T1000 (cell line): ENCODE data around the gene ELP5.

ENCODE experiments used
- DNase-seq: peaks from one replicate; lab custom pipeline; 2025; ENCODE audit warnings: mixed read lengths; lab: John Stamatoyannopoulos, UW

ELP5 gene

GRCh38 chr17:7256766-7257456, 4.9 kb downstream of the ELP5 start:
- no peak for DNase-seq

DNA sequence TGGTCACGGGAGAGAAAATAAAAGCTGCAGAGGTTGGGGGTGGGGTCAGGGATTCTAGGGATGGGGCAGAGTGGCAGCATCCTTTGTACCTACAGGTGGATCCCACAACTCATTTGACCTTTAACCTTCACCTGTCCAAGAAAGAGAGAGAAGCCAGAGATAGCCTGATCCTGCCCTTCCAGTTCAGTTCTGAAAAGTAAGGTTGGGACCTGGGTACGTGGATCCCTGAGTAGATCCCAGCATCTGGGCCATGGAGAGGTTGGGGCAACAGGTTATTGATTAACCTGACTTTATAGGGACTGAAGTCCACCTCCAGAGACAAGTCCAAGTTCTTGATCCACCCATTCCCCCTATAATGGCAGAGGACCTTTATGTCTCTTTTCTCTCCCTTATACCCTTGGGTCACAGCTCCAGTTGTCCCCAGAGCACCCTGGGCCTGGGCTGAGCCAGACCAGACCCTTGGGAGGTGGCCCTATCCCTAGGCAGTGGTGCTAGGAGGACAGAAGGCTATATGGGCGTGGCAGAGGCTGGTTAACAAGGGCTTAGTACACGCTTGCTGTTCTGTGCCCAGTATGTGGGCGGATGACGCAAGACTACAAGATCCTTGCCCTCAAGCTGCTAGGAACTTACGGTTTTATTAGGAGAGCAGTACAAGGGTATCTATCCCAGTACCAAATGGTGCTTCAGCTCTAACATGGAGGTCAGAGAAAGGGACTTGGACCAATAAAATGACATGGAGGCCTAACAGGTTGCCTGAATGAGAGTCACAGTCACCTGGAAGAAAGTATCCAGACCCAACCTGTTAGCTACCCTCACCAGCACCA, 6.9 kb downstream of the ELP5 start:
- DNase-seq, result no peak

- DNase-seq, result no peak
These were observed 7.5 kb downstream of the ELP5 start for GRCh38 chr17:7259555-7259889.

DNA sequence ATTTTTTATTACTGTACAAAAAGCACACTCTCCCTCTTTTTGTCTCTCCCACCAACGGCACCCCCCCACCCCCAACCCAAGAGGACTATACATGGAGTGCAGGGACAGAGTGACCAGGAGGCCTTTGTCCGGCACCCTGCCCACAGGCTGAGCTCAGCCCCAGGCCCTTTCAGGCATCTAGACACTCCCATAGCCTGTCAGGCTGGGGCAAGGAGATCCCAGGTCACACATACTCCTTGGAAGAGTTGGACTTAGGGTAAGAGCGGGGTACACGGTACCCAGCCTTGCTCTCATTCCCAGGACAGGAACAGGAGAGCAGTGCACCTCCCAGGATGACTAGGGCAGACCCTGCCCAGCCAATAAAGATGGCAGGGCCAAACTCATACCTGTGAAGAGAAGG, 8.1 kb downstream of the ELP5 start:
- no peak for DNase-seq

DNA sequence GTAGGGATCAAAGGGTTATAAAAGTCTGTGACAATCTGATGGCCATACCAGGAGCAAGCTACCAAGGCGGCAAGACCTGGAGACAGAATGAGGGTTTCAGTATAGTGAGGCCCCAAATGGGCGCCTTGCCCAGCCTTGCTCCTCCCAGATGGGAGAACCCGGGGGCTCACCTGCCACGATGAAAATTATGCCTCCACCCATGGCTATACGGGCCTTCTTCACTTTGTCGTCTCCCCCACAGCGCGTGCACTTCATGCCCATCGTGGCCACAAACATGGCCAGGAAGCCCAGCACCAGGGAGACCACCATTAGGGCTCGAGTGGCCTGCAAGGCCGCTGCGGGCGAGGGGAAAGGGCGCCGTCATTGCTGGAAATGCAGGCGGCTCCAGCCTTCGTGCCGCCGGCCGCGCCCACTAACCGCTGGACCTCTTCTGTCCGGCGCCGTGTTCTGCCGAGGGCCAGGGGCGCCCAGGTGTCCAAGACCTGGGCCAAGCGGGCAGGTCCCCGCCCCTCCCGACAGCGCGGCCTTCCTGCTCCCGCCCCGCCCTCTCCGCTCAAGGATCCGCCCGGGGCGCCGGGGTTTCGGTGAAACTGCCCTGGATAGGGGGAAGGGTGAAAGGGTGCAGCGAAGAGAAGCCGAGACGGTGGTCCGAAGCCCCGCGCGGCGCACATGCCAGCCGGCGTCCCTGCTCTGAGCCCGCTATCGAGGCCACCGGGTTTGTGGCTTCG, 8.8 kb downstream of the ELP5 start:
- no peak for DNase-seq

DNA sequence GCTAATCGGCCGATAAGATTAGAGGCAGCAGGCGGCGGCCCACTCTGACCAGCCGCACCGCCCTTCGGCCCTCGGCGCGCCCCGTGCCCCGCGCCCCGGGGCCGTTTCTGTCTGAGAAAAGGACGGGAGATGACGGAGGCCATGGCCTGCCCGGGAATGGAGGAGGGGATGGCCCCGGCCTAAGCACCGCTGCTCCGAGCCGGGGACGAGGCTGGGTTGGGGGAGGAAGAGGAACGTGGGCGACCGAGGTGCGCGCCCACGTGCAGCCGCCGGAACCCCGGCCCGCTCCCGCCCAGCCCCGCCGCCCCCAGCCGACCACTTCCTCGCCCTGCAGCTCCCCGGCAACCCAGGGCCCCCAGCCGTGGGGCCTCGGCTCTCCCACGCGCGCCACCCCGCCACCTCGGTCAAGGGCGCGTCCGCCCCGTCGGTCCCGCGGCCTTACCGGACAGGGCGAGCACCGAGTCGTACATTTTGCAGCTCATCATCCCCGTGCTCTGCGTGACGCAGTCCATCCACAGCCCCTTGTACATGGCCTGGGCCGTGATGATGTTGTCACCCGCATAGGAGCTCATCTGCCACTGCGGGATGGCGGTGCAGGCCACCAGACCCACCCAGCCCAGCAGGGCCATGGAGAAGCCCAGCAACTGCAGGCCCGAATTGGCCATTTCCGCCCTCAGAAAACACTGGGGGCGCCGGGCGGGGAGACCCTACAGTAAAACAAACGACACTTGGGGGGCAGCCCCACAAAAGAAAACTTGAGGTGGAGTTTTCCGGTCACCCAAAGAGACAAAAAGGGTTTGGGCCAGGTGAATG, 9.6 kb downstream of the ELP5 start:
- DNase-seq, result no peak

- no peak for DNase-seq
These were observed 10.3 kb downstream of the ELP5 start, which contains the start of gene CLDN7 for GRCh38 chr17:7262192-7262934. CLDN7 (minus strand) TSS chr17:7262478; CDS start chr17:7262043, 435 bp downstream.

GRCh38 chr17:7262935-7263800, 11.2 kb downstream of the ELP5 start:
- DNase-seq, result no peak

DNA sequence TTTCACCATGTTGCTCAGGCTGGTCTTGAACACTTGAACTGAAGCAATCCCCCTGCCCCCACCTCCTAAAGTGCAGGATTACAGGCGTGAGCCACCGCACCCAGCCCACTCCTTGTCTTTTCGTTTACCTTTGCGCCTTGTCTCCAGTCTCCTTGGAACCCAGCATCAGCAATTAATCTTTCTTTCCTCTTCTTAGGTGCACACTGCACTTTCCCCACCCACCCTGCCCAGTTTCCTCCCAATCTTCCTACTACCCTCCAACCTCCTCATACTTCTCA, 11.7 kb downstream of the ELP5 start:
- DNase-seq, result no peak

- DNase-seq, result no peak
These were observed 14.8 kb downstream of the ELP5 start for GRCh38 chr17:7266784-7267183.

GRCh38 chr17:7279448-7279847, 27.4 kb downstream of the ELP5 start:
- DNase-seq, result no peak

DNA sequence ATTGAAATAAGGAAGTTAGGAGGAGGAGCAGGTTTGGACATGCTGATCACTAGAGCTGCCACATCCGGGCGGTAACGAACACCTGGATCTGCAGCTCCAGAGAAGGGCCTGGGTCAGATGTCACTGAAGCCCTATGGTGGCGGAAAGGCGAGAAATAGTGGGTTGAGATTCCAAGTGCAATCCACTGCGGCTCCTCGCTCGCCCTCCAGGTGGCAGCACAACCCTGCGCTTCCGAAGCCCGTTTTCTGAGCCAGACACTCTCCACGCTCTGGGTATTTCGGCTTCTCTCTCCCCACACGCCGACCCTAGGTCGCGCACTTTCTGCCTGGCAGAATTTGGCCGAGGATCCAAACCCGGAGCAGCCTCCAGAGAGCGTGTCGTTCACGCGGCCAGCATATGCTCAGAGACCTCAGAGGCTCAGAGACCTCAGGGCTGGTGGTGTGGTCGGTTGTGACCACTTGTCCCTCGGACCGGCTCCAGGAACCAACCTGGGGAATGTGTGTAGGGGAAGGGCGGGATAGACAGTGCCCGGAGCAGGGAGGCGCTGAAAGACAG, 28.6 kb downstream of the ELP5 start:
- DNase-seq, result peak; percentile 74

- peak; percentile 88 for DNase-seq
These were observed 29.3 kb downstream of the ELP5 start, which contains the start of gene SLC2A4 for GRCh38 chr17:7281074-7281952. SLC2A4 (plus strand) TSS chr17:7281718; CDS start chr17:7281935, 217 bp downstream.

- DNase-seq, result no peak
These were observed 30.1 kb downstream of the ELP5 start for GRCh38 chr17:7281953-7282751.

DNA sequence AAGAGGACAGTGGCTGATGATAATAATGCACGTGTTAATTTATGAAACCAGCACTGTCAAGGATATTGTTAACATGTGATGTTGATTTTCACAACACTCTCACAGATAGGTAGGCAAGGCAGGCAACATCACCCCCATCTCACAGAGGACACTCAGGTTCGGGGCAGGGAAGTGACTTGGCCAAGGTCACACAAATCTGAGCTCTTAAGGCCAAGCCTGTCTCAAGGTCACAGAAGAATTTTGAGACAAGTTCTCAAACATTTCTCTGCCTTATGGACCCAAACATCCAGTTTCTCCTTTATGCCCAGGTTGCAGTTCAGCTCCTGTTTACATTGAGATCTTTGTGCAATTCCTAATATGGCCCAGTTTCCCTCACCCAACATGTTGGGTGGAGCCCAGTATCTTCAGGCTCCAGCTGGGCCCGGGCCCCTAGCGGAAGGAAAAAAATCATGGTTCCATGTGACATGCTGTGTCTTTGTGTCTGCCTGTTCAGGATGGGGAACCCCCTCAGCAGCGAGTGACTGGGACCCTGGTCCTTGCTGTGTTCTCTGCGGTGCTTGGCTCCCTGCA, 30.8 kb downstream of the ELP5 start:
- no peak for DNase-seq

DNA sequence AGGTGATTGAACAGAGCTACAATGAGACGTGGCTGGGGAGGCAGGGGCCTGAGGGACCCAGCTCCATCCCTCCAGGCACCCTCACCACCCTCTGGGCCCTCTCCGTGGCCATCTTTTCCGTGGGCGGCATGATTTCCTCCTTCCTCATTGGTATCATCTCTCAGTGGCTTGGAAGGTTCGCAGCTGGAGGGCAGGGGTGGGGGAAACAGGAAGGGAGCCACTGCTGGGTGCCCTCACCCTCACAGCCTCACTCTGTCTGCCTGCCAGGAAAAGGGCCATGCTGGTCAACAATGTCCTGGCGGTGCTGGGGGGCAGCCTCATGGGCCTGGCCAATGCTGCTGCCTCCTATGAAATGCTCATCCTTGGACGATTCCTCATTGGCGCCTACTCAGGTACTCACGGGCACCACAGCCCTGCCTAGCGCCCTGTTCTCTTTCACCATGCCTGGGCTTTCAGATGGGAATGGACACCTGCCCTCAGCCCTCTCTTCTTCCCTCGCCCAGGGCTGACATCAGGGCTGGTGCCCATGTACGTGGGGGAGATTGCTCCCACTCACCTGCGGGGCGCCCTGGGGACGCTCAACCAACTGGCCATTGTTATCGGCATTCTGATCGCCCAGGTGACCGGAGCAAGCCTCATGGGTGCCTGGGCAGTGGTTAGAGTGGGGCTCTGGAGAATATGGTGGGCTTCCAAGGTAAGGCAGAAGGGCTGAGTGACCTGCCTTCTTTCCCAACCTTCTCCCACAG, 31.6 kb downstream of the ELP5 start:
- no peak for DNase-seq

- no peak for DNase-seq
These were observed 32.9 kb downstream of the ELP5 start for GRCh38 chr17:7284911-7285310.
